NB4 (cell line): ENCODE measurements around the gene NTSR1.

Experiments used
- POLR2A ChIP-seq: IDR thresholded peaks from 2 replicates; pipeline ENCODE4 v1.6.1; 2011; ENCODE audit warnings: mild to moderate bottlenecking; ENCODE audit not compliant: insufficient read length; ENCODE audit errors: extremely low read depth
- TF ChIP-seq, protein P1 (sequence below): IDR thresholded peaks from one replicate; pipeline ENCODE4 v1.5.1; 2012; ENCODE audit warnings: low read depth, low read length

GRCh38 chr20:62790075-62790474, 81.4 kb downstream of the NTSR1 start:
- TF ChIP-seq, protein P1, sequence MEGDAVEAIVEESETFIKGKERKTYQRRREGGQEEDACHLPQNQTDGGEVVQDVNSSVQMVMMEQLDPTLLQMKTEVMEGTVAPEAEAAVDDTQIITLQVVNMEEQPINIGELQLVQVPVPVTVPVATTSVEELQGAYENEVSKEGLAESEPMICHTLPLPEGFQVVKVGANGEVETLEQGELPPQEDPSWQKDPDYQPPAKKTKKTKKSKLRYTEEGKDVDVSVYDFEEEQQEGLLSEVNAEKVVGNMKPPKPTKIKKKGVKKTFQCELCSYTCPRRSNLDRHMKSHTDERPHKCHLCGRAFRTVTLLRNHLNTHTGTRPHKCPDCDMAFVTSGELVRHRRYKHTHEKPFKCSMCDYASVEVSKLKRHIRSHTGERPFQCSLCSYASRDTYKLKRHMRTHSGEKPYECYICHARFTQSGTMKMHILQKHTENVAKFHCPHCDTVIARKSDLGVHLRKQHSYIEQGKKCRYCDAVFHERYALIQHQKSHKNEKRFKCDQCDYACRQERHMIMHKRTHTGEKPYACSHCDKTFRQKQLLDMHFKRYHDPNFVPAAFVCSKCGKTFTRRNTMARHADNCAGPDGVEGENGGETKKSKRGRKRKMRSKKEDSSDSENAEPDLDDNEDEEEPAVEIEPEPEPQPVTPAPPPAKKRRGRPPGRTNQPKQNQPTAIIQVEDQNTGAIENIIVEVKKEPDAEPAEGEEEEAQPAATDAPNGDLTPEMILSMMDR: no peak
- TF ChIP-seq POLR2A: no peak
